HG03439 (cell line): ENCODE data around the gene HAUS3.

Experiments used
- ATAC-seq: cut with Tn5 transposase; IDR thresholded peaks from one replicate; pipeline ENCODE4 v1.9.1; 2021; ENCODE audit warnings: mild to moderate bottlenecking, moderate library complexity; ENCODE audit not compliant: unreplicated experiment

Gene HAUS3

DNA sequence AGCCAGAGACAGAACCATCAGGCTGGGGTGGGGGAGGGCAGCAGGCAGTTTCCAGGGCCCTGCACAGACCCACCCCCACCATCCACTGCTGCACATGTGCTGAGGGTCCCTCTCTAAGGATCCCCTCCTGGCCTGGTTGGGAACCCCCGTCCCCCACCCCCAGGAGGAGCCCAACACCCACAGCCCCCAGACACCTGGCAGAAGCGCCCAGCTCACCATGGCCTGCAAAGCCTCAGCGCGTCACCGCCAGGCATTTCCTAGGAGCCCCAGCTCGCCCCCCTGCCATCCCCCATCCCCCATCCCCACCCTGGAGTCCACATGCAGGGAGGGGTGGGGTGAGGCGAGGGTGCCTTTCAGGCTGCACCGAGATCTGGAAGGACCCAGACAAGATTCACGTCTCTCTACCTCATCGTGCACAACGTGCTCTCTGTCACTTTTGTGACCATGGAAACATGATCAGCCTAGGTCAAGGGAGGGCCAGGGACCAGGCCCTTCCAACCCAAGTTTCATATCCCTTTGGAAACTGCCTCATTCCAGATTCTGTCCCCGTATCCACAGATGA, 10.7 kb upstream of the HAUS3 start:
- ATAC-seq, result no peak

DNA sequence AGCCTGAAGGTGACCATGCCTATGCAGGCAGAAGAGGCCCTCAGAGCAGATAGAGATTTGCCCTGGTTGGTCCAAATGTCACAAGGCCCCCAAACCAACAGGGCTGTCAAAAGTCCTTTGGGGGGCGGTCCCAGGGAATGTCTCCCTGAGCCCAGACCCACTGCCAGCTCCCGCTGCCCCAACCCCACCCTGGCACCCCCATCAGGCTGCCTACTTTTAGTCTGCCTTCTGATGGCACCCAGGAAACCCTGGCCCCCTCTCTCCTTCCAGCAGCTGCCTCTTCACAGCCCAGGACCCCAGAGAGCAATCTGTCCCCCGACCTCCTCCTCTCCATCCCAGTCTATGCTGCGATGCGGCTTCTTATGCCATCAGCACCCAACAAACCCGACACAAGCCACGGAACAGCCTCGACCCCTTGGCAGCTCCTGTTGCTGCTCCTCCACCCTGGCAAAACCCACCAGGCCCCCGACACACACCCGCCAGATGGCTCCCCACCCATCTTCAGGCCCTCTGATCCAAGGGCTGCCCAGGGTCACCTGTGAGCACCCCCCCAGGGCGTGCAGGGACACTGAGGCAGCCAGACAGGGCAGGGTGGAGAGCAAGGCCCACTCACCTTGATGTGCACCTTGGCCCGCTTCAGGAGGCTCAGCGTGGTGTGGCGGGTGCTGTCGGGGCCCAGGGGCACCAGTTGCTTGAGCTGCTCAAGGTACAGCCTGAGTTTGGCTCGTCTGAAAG, 10.0 kb upstream of the HAUS3 start:
- ATAC-seq, result no peak

DNA sequence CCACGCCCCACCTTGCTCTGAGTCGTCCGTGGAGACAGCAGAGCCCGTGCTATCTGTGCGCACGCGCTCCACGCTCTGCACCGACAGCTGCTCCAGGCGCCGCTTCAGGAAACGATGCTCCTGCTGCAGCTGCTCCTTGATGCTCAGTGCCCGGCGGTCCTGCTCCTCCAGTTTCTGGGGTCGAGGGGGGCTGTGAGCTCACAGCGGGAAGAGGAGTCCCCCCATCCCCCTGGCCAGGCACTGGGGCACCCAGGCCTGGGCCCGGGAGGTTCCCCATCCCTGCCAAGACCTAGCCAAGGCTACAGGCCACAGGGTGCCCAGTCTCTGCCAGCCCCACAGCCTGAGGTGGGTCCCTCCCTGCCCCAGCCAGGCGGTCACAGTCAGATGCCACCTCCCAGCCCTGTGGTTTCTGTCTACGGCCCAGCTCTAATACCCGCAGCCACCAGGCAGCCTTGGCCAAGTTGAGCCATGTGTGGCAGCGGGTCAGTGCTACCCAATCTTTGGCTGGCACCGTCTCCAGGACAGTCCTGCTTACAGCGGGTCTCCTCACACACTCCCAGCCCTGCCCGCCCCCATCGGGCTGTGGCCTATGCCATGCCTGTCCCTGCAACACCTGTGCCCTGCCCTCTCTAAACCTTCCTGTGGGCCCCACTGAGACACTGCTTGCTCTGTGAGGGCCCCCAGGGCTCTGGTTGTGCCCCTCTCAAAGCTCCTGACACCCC, 9.3 kb upstream of the HAUS3 start:
- ATAC-seq, result no peak

DNA sequence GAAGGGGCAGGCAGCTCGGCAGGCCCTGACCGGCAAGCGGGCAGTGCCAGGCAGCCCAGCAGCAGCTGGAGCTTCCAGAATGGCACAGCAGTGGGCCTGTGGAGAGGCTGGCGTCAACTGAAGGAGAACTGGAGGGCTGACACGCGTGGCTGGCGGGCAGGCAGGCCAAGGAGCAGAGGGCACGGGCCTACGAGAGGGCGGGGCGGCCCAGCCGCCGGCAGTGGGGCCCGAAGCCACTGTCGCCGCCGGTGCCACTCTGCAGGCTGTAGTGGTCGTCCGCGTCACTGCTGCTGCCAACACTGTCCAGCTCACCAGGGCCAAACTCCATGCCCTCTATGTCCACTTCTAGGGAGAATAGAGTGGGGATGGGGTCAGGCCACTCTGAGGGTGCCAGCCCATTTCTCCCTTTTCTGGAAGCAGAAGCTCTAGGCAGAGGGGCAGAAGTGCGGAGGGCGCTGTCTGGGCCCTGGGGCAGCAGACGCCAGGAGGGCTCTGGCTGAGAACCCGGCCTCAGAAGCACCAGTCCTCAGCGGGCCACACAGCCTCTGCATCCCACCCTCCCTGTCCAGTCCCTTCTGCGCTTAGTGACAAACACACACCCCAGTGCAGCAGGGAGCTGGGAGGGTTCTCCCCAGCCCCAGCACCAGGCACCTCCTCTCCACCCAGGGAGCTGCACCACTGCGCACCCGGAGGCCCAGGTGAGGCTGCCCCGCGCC, 8.6 kb upstream of the HAUS3 start:
- no peak for ATAC-seq

DNA sequence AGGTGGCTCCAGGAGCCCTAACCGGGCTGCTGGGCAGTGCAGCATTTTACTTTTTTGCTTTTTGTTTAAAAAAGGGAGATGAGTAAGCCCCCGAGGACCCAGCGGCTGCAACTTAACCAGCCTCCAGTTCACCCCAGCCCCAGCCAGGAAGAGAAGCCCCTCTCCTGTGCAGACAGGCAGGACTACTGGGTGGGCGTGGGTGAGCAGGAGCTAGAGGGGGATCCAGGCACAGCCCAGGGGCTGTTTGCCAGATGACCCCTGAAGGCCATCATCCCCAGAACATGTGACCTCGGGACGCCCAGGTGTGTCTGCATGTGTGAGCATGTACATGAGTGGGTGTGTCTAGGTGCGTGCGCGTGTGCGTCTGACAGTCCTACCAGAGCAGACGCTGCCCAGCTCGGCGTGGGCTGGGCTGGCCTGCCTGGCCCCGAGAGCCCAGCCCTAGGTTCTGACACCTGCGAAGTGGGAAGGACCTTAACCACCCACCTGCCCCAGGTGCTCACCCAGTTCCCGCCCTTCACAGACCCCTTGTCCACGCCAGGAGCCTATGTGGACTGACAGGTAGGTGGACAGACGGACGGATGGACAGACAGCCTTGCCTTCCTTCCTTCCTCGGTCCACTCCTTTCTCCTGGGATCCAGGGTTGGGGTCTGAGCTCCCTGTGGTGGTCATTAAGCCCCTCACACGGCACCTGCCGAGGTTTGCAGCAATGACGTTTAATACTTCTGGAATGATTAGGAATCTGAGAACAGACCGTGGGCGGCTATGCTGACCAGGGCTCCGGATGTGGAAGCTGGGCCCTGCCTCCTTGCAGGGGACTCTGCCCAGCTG, 7.8 kb upstream of the HAUS3 start:
- ATAC-seq, result no peak

DNA sequence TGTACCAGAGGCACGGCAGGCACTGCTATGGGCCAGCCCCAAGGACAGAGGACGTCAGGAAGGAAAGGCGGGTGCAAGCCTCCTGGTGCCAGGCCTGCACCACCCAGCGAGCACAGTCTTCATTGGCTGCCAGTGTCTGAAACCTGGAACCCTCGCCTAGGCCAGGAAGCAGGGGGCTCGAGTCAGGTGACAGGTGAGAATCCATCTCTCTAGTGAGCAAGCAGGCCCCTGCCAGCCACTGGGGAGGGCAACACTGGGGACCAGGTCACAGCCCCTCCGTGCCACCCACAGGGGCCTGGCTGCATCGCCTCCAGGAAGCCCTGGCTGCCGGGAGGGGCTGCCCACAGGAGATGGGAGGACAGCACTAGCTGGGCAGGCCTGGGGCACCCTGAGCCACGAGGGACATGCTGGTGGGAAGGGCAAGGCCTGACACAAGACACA, 6.9 kb upstream of the HAUS3 start:
- no peak for ATAC-seq

DNA sequence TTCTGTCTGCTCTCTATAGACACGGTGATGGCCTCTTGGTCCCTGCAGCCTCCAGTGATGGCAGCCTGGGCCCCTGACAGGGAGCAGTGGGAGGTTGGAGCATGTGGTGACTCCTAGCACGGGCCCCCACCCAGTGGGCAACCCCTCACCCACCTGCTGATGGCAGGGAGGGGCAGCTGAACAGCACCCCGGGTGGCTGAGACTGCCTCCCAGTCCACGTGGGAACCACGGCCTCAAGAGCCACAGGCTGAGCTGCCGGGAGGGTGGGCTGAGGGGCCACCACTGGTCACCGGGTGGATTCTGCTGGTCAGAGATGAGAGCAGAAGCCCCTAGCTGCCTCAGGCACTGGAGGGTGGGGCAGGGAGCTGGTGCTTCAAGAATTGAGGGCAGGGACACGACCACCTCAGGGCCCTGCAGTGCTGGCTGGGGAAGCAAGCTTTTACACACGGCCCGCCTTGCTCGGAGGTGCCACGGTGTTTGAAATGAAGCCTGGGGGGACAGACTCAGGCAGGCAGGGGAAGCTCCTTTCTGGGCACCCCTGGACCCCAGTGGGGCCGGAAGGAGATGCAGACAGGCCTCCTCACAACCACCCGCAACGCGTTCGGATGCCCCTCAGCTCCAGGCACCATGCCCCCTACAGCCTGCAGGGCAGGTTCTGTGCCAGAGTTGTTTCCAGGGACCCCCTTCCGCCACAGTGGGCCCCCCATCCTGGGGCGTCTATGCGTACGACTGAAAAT, 6.3 kb upstream of the HAUS3 start:
- no peak for ATAC-seq

DNA sequence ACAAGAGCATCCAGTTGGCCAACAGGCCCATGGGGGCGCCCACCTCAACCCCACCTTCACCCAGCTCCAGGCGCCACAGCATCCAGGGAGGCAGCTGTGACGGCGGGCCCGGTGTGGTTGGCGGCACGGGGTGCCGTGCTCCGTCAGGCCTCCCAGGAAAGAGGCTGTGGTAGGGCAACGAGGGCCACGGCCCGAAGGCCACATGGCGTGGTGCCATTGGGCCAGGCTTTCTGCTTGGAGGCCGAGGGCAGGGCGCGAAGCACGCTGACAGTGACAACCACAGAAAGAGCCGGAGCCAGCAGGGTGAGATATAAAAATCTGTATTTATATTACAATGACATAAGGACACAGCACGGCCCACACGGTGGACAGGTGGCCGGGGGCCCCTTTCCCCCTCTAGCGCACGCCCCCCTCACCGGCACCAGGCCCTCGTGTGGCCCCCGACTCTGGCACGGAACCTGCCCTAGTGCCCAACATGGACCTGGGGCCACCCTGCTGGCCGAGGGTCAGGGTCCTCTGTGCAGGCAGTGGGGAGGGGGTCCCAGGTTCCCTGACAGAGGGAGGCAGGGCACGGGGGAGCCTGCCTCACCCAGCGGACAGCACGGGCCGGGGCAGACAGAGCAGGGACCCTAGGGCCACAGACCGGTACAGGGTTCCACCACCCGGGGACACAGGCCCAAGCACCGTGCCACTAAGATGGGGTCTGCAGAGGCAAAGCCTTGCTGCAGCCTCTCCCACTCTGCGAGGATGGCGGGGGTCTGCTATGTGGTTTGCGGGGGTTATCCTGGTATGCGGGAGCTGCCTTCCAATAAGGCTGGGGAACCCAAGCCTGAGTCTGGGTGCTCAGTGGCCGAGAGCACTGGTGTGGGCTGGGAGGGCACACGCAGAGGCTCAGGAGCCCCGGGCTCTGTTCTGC, 5.5 kb upstream of the HAUS3 start:
- no peak for ATAC-seq

DNA sequence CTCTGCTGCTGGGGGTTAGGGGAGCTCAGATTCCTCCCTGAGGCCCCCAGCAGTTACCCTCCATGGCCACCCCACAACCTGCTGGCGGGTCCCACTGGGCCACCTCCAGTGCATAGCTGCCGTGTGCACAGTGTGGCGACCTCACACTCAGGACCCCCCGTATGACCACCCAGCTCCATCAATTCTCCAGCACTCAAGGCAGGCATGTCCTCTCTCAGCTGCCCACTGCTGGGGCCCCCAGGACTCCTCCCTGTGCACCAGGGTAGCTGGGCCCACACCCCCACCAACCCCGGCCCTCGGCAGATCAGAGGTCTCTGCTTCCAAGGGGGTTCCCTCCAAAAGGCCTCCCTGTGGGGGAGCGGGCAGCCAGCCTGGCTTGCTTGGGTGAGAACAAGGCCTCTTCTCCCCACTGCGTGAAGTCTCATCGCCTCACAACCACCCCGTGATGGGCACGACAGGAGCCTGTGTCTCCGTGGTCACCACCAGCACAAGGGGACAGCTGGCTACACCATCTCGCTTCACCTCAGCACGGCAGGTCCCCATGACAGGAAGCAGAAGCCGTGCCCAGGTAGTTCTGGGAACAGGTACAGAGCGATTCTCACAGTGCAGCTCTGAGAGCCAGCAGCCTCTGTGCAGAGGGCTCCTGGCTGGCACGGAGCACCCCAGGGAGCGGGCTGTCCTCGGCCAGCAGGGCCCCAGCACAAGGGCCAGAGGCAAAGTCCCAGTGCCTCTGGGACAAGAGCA, 4.6 kb upstream of the HAUS3 start:
- ATAC-seq, result no peak

DNA sequence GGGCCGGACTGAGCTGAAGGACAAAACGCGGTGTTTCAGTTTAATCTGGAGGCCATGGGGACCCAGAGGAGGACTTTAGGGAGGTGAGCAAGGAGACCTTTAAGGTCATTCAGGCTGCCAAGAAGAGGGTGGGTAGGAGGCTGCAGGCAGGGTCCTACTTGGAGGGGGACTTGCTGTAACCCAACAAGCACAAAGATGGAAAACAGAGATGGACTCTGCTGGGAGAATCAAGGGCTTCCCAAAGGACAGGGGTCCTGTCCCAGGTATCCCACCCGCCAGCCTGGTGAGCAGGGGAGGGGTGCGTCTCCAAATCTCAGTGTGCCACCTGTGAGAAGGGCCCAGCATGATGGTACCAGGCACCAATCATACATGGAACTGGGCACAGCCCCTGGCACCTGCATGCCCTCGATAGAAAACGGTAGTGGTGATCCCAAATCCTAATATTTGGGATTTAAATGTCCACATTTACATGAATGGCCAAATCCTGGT, 3.9 kb upstream of the HAUS3 start:
- no peak for ATAC-seq

DNA sequence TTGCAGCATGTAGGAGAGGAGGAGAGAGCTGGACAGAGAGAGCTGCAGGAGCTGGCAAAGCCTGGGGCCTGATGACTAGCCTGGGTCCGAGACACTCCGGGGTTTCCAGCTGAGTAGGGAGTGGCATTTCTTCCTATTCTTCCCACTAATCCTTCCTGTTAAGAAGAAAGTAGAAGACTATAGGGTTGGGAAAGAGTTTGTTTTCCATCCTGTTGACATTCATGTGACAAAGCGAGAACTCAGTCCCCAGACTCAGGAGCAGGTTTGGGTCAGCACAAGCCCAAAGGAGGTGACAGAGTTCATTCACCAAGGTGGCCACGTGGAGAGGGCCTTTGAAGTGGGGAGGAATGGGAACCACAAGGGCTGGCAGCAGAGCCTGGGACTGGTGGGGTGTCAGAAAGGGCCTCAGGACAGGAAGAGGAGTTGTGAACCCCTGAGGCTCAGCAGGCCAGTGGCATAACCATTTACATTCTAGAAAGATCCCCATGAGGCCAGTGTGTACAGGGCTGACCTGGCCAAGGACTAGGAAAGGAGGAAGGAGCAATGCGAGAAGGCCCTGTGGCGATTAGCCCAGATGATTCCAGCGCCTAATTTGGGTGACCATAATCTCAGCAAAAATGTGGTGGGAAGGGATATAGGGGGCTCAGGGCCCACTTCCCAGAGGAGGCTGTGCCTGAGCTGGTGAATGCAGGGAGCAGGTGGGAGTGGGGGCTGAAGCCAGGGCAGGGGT, 3.3 kb upstream of the HAUS3 start:
- no peak for ATAC-seq

DNA sequence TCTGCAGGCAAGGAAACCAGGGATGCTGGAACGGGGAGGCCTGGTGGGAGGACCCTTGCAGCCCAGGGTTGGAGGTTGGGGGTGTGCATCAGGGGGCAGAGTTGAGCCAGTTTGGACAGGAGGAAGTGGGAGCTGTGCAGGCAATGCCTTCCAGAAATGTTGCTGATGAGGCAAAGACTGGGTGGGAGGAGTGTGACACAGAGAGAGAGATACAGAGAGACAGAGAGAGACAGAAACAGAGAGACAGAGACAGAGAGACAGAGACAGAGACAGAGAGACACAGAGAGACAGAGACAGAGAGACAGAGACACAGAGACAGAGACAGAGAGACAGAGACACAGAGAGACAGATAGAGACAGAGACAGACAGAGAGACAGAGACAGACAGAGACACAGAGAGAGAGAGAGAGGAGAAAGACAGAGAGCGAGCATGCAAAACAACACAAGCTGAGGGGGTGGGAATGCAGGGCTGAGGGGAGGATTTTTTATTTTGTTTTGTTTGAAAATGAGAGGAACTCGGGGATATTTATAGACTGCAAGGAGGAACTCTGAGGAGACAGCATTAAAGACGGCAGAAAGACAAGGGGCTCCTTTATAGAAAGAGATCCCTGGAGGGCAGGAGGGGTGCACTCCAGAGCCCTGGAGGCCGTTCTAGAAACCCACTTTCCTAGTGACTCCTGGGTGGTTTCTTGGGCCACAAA, 1.9 kb upstream of the HAUS3 start:
- no peak for ATAC-seq

DNA sequence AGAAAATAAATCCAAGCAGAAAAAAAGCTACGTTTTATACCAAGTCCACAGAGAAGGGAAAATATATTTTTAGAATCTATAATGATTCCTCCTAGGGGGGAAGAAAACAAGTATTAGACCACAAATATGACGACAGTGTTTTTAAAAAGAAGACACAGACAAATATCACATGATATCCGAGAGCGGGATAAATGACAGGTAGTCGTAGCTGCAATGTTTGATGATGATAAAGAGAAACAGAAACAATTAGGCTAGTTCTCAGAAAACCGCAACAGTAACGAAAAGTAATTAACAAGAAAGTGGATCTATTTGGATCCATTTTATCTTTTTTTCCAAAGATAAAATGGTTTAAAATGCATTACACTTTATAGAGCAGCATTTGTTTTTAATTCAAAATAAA, 918 bp downstream of the HAUS3 start:
- ATAC-seq, result no peak

DNA sequence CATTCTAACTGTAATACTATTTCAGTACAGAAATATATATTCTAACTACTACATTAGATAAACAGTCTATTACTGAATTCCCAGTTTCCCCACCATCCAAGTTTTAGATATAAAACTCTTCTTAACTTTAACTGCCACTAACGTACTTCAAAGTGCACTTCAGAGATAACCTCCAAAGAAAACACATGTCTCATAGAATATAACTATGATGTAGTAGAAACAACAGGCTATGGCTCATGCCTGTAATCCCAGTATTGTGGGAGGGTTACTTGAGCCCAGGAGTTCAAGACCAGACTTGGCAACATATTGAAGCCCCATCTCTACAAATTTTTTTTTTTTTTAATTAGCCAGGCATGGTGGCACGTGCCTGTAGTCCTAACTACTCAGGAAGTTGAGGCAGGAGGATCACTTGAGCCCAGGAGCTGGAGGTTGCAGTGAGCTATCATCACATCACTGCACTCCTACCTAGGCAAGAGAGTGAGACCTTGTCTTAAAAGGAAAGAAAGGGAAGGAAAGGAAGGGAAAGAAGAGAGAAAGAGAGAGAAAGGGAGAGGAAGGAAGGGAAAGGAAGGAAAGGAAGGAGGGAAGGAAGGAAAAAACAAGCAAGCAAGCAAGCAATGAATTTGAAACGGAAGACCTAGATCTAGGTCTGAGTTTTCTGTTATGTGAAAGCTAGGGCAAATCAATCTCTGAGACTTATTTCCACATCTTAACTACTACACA, 4.8 kb downstream of the HAUS3 start:
- no peak for ATAC-seq

DNA sequence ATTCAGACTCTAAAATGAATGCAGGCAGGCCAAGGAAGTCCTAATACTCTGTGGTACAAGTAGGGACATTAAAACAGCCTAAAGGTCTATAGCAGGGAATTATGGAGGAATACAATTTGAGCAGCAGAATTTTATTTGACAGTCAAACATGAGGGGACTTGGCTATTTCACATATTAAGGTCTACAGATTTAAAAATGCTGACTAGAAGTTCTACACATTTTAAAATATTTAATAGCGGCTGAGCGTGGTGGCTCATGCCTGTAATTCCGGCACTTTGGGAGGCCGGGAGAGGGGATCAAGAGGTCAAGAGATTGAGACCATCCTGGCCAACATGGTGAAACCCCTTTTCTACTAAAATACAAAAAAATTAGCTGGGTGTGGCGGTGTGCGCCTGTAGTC, 10.8 kb downstream of the HAUS3 start:
- no peak for ATAC-seq

DNA sequence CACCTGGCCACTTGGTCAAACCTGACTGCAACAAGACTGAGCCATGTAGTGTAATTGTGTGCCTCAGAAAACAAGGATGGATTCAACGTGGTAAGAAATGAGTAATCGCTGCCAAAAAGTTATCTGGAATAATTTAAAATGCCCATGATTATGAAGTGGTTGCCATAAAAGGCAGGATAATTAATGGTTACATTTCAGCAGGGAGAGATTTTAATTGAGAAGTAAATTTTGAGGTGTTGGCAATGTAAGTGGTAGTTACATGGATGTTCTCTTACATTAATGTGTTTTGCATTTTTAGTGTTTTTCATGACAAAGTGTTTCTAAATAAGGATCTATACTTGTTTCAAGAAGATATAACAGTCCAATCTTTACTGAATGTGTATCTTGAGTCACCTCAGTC, 15.7 kb downstream of the HAUS3 start:
- no peak for ATAC-seq
